ENCODE measurements around the gene ENOX2. TPM values are rescaled to one million over a fixed set of nuclear protein-coding genes. Genes with fewer than 3 reads are reported as not detected.

Gene ENOX2
- polyA plus RNA-seq, 1 donor (not counting 4 experiments of a cell fraction or from before 2014, with no cell fraction given) = 24.5 TPM

DNA sequence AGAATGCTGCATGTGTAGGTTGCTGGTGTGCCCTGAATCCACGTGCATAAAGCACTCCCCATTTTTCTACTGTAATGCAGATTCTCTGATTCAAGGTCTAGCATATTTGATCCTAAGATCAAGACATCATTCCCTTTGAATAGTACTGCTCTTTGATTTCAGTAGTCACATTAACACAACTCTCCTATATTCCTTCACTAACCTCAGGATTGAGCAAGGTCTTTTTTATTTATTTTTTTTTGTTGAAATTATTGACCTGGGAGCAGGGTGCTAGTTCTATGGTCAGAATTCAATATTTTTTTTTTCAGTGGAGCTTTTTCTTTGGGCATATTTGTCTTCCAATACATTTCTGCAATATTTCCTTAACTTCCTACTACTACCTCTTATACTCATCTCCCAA lies 255.5 kb downstream of the ENOX2 start:
- Histone ChIP-seq H3K9me3 (ENCODE audit: control insufficient read depth, low read depth, low read length) (no peaks in the 10 kb centered on the region), H3K9me1 (ENCODE audit: control insufficient read depth, extremely low read depth, insufficient read depth, low read length) (no peaks in the 10 kb centered on the region), H3K27me3 (ENCODE audit: control insufficient read depth, extremely low read depth, insufficient read depth, low read length) (no peaks in the 10 kb centered on the region), H3K36me3 (ENCODE audit: control insufficient read depth in 2 of 2, extremely low read depth in 1 of 2, insufficient read depth in 2 of 2, low read length in 2 of 2) (no peaks in the 10 kb centered on the region), H3K27ac (ENCODE audit: control insufficient read depth, insufficient read depth, low read length) (no peak overlapping the region), H3K4me2 (ENCODE audit: control insufficient read depth, extremely low read depth, insufficient read depth, low read depth, low read length) (no peak overlapping the region), H3K4me1 (ENCODE audit: control insufficient read depth, extremely low read depth, insufficient read depth, low read length) (no peaks in the 10 kb centered on the region), H3K9ac (ENCODE audit: control insufficient read depth, extremely low read depth, insufficient read depth, low read length) (no peak overlapping the region), H2AFZ (ENCODE audit: control insufficient read depth, low read length) (no peak overlapping the region), H3K4me3 (ENCODE audit: control insufficient read depth in 2 of 3, extremely low read depth in 1 of 3, insufficient read depth in 2 of 3, low read depth in 1 of 3, low read length in 3 of 3) (no peak overlapping the region), H3K79me2 (ENCODE audit: control insufficient read depth, insufficient read depth, low read length) (no peaks in the 10 kb centered on the region), H4K20me1 (ENCODE audit: control insufficient read depth, extremely low read depth, insufficient read depth, low read length) (no peaks in the 10 kb centered on the region)
- FAIRE-seq (no peak), DNase-seq (ENCODE audit: low read depth, low spot score) (no peak)
- no peak for TF ChIP-seq CTCF (optimal IDR thresholded peaks at IDR 0.05 in 1 of 3, IDR thresholded peaks at IDR 0.05 in 1 of 3, conservative IDR thresholded peaks at IDR 0.05 in 1 of 3; ENCODE audit: extremely low read depth in 1 of 3, insufficient read depth in 2 of 3, low read length in 3 of 3)
- TF ChIP-seq EZH2 (IDR thresholded peaks at IDR 0.05; ENCODE audit: low read length) = no peak
- dilution Hi-C loops (cut with MboI; ENCODE audit: extremely low pct_ligation_motif_present, low sequenced_read_pairs) = no loop called here

DNA sequence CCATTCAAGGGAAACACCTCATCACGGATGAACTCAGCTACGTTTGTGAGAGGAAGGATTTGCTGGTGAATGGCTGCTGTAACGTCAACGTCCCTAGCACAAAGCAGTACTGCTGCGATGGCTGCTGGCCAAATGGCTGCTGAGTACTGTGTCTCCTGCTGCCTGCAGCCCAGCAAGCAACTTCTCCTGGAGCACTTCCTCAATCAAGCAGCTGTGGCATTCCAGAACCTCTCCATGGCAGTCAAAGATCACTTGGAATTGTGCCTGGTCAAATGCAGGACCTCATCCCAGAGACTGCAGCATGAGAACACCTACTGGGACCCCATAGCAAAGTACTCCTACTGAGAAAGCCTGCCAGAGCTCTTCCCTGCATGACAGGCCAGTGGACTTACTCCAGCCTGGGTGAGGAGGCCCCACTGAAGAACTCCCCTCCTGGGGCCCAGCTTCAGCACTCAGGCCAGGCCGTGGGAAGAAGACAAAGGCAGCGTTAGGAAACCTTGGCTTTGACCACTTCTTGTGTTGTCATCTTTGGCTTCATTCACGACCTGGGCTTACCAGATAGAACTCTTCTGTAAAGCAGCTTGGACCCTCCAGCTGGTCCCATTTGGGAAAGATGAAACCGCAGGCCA lies 256.9 kb downstream of the ENOX2 start:
- H3K27me3 ChIP-seq (ENCODE audit: control insufficient read depth, extremely low read depth, insufficient read depth, low read length) = no peaks in the 10 kb centered on the region
- H3K9me3 ChIP-seq (ENCODE audit: control insufficient read depth, low read depth, low read length) = no peaks in the 10 kb centered on the region
- H3K27ac ChIP-seq (ENCODE audit: control insufficient read depth, insufficient read depth, low read length) = no peak overlapping the region
- H2AFZ ChIP-seq (ENCODE audit: control insufficient read depth, low read length) = no peak overlapping the region
- dilution Hi-C loops (cut with MboI; ENCODE audit: extremely low pct_ligation_motif_present, low sequenced_read_pairs) = no loop called here
- no peak for TF ChIP-seq CTCF (optimal IDR thresholded peaks at IDR 0.05 in 1 of 3, IDR thresholded peaks at IDR 0.05 in 1 of 3, conservative IDR thresholded peaks at IDR 0.05 in 1 of 3; ENCODE audit: extremely low read depth in 1 of 3, insufficient read depth in 2 of 3, low read length in 3 of 3)
- no peak for TF ChIP-seq EZH2 (IDR thresholded peaks at IDR 0.05; ENCODE audit: low read length)
- H3K9me1 ChIP-seq (ENCODE audit: control insufficient read depth, extremely low read depth, insufficient read depth, low read length) = no peaks in the 10 kb centered on the region
- FAIRE-seq = no peak
- H3K4me1 ChIP-seq (ENCODE audit: control insufficient read depth, extremely low read depth, insufficient read depth, low read length) = no peaks in the 10 kb centered on the region
- no peak for DNase-seq (ENCODE audit: low read depth, low spot score)
- no peak overlapping the region for H3K4me2 ChIP-seq (ENCODE audit: control insufficient read depth, extremely low read depth, insufficient read depth, low read depth, low read length)
- H3K9ac ChIP-seq (ENCODE audit: control insufficient read depth, extremely low read depth, insufficient read depth, low read length) = no peak overlapping the region
- no peaks in the 10 kb centered on the region for H4K20me1 ChIP-seq (ENCODE audit: control insufficient read depth, extremely low read depth, insufficient read depth, low read length)
- H3K4me3 ChIP-seq (ENCODE audit: control insufficient read depth in 2 of 3, extremely low read depth in 1 of 3, insufficient read depth in 2 of 3, low read depth in 1 of 3, low read length in 3 of 3) = no peak overlapping the region
- H3K79me2 ChIP-seq (ENCODE audit: control insufficient read depth, insufficient read depth, low read length) = no peaks in the 10 kb centered on the region
- H3K36me3 ChIP-seq (ENCODE audit: control insufficient read depth in 2 of 2, extremely low read depth in 1 of 2, insufficient read depth in 2 of 2, low read length in 2 of 2) = no peaks in the 10 kb centered on the region
